NB4 (cell line): Measurements from ENCODE around the gene IGSF9B.

ENCODE experiments used
- POLR2A ChIP-seq: IDR thresholded peaks from 2 replicates; pipeline ENCODE4 v1.6.1; 2011; ENCODE audit warnings: mild to moderate bottlenecking; ENCODE audit not compliant: insufficient read length; ENCODE audit errors: extremely low read depth
- TF ChIP-seq, protein P1 (sequence below): IDR thresholded peaks from one replicate; pipeline ENCODE4 v1.5.1; 2012; ENCODE audit warnings: low read depth, low read length
- TF ChIP-seq, protein P2 (sequence below): IDR thresholded peaks from 2 replicates; pipeline ENCODE4 v1.6.1; 2011; ENCODE audit warnings: low read depth, low read length

DNA sequence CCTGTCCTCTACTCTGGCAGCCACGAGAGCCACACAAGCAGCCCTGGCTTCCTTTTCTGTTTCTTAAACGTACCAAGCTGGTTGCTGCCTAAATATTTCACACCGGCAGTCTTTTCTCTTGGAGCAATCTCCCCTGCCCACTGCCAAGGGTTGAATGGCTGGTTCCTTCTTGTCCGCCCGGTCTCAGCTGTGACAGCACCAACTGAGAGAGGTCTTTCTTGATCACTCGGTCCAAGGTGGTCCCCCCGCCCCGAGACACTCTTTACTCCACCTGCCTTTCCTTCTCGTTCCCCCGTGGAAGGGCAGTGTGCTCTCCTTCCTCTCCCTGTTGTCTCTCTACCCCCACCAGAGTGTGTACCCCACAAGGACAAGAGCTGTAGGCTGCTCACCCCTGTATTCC is 33.7 kb upstream of the IGSF9B start:
- TF ChIP-seq, protein P1, sequence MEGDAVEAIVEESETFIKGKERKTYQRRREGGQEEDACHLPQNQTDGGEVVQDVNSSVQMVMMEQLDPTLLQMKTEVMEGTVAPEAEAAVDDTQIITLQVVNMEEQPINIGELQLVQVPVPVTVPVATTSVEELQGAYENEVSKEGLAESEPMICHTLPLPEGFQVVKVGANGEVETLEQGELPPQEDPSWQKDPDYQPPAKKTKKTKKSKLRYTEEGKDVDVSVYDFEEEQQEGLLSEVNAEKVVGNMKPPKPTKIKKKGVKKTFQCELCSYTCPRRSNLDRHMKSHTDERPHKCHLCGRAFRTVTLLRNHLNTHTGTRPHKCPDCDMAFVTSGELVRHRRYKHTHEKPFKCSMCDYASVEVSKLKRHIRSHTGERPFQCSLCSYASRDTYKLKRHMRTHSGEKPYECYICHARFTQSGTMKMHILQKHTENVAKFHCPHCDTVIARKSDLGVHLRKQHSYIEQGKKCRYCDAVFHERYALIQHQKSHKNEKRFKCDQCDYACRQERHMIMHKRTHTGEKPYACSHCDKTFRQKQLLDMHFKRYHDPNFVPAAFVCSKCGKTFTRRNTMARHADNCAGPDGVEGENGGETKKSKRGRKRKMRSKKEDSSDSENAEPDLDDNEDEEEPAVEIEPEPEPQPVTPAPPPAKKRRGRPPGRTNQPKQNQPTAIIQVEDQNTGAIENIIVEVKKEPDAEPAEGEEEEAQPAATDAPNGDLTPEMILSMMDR, result no peak
- TF ChIP-seq, protein P2, sequence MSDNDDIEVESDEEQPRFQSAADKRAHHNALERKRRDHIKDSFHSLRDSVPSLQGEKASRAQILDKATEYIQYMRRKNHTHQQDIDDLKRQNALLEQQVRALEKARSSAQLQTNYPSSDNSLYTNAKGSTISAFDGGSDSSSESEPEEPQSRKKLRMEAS, result no peak
- no peak for TF ChIP-seq POLR2A
